ENCODE results near the gene CFAP141.

Gene CFAP141

GRCh38 chr1:154198756-154199562, 7.2 kb downstream of the CFAP141 start:
- Mint-ChIP-seq H3K4me1 (no peaks in the 10 kb centered on the region), H3K36me3 (ENCODE audit: insufficient read depth) (no peaks in the 10 kb centered on the region), H3K9me3 (no peaks in the 10 kb centered on the region), H3K27ac (ENCODE audit: low read depth) (no peak overlapping the region), H3K4me3 (no peak overlapping the region), H3K27me3 (peaks cover 16% of the 10 kb centered on the region)
- peak; percentile 54 for ATAC-seq (replicated peaks; ENCODE audit: extremely low read depth, poor library complexity, severe bottlenecking)
- DNase-seq (ENCODE audit: low spot score in 2 of 2): peak in 1 of 2 donors; percentile 19

DNA sequence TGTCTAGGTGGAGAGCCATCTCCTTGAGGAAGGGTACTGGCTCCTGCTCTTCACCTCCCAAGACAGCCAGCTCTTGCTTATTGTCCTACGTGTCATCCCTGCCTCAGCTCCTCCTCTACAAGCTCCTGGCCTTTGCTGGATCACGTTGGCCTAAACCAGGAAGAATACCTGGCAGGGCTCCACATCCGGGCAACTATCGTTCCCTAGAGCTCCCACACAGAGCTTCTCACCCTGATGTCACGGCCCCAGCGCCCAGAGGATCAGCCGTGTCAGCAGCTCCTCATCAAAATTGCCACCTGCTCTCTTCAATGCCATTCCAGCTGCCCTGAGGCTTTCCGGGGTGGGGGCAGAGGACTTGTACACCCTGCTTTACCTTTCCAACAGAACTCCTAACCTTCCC, 12.3 kb downstream of the CFAP141 start:
- DNase-seq (ENCODE audit: low spot score in 2 of 2) (no peak), ATAC-seq (replicated peaks; ENCODE audit: extremely low read depth, poor library complexity, severe bottlenecking) (no peak)
- Mint-ChIP-seq H3K27ac (ENCODE audit: low read depth) (no peak overlapping the region), H3K27me3 (peaks cover 44% of the 10 kb centered on the region), H3K36me3 (ENCODE audit: insufficient read depth) (no peaks in the 10 kb centered on the region), H3K4me1 (no peaks in the 10 kb centered on the region), H3K9me3 (no peaks in the 10 kb centered on the region), H3K4me3 (no peak overlapping the region)

DNA sequence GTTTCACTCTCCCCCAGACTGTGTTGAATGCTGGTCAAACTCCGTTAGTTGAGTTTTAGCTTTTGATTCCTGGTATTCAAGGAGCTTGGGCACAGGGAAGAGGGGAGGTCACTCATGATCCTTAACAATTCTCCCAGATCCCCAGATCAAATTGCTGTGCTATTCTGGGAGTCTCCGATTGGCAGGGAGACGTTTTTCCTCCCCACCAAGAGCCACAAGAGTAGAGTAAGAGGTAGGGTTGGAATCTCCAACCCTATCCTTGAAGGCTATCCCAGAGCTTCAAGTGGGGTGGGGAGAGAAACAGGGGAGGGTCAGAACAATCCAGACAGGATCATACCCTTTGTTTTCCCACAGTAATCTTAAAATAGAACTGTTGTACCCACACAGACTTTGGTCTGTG, 13.7 kb downstream of the CFAP141 start:
- ATAC-seq (replicated peaks; ENCODE audit: extremely low read depth, poor library complexity, severe bottlenecking): no peak
- DNase-seq (ENCODE audit: low spot score in 2 of 2): no peak
- H3K4me3 Mint-ChIP-seq: no peak overlapping the region
- H3K27me3 Mint-ChIP-seq: peaks cover 52% of the 10 kb centered on the region
- no peaks in the 10 kb centered on the region for H3K36me3 Mint-ChIP-seq (ENCODE audit: insufficient read depth)
- H3K27ac Mint-ChIP-seq (ENCODE audit: low read depth): no peak overlapping the region
- H3K4me1 Mint-ChIP-seq: no peaks in the 10 kb centered on the region
- H3K9me3 Mint-ChIP-seq: no peaks in the 10 kb centered on the region

DNA sequence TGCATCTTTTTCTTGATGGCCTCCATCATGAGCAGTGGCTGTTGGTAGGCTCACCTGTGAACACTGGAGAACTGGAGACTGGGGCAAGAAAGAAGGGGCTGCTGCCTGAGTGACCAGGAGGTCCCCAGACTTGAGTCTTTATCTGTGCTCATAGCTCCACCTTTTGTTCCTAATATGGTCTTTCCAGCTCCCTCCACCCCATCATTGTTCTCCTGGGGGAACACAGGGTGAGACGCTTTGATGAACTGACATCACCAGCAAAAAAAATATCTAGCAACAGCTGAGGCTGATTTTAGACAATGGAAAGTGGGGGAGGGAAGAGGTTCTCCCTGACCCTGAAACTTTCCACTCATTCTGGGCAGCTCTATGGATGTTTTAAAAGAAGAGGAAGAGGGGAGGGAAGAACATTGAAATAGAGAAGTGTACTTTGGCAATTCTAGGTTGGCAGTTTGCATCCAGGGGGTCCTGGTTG, 14.1 kb downstream of the CFAP141 start, which contains the start of gene TPM3:
TSS of gene TPM3 (minus strand) at position 111 of the 472 bp plus-strand sequence. CDS start at position 29, 82 bp downstream.
- no peaks in the 10 kb centered on the region for H3K4me1 Mint-ChIP-seq
- no peak within 1 kb of the TSS for H3K27ac Mint-ChIP-seq (ENCODE audit: low read depth)
- no peak for ATAC-seq (replicated peaks; ENCODE audit: extremely low read depth, poor library complexity, severe bottlenecking)
- H3K27me3 Mint-ChIP-seq: peaks cover 56% of the 10 kb centered on the region
- no peaks in the 10 kb centered on the region for H3K9me3 Mint-ChIP-seq
- H3K36me3 Mint-ChIP-seq (ENCODE audit: insufficient read depth): no peaks in the 10 kb centered on the region
- H3K4me3 Mint-ChIP-seq: no peak within 1 kb of the TSS
- DNase-seq (ENCODE audit: low spot score in 2 of 2): no peak

DNA sequence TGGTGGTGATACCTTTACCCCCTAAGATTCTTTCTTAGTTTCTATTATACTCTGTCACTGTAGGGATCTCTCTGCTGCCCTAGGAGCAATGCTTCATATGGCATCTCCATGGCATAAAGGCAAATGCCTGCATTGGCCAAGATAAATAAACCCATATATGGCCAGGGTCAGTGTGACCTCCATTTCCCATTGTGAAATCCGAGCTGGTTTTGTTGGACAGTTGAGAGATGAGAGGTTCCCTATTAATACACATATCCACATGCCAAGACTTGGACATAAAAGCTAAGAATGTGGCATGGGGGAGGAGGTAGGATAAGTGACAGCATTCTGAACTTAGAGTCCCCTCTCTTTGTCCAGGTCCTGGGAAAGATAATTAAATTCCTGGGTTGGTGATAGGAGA, 15.6 kb downstream of the CFAP141 start:
- H3K27ac Mint-ChIP-seq (ENCODE audit: low read depth): no peak overlapping the region
- H3K9me3 Mint-ChIP-seq: no peaks in the 10 kb centered on the region
- H3K4me3 Mint-ChIP-seq: no peak overlapping the region
- ATAC-seq (replicated peaks; ENCODE audit: extremely low read depth, poor library complexity, severe bottlenecking): no peak
- H3K36me3 Mint-ChIP-seq (ENCODE audit: insufficient read depth): no peaks in the 10 kb centered on the region
- H3K4me1 Mint-ChIP-seq: no peaks in the 10 kb centered on the region
- H3K27me3 Mint-ChIP-seq: peaks cover 55% of the 10 kb centered on the region
- no peak for DNase-seq (ENCODE audit: low spot score in 2 of 2)

- Mint-ChIP-seq H3K27me3 (peaks cover 20% of the 10 kb centered on the region), H3K27ac (ENCODE audit: low read depth) (no peak overlapping the region), H3K36me3 (ENCODE audit: insufficient read depth) (peaks cover 15% of the 10 kb centered on the region), H3K4me1 (peaks cover 13% of the 10 kb centered on the region), H3K4me3 (no peak overlapping the region), H3K9me3 (no peaks in the 10 kb centered on the region)
- DNase-seq (ENCODE audit: low spot score in 2 of 2) (no peak), ATAC-seq (replicated peaks; ENCODE audit: extremely low read depth, poor library complexity, severe bottlenecking) (no peak)
Observed at GRCh38 chr1:154186852-154187501, 19.2 kb downstream of the CFAP141 start.

DNA sequence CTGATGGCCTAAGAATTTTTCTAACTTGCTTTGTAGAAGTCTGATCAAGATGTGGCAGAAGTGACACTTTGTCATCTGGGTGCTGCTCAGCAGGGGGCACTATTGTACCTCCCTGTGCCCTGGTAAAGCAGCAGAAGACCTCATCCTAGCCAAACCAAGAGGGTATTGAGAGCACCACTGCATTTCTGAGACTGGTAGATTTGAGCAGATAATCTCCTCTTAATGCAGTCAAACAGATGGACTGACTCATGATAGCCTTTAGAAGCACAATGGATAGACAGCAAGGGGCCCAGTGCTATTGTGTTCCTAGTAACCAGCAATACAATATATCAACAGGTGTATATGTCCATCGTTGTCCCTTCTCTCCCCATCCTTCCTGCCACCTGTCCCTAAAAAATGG, 20.0 kb downstream of the CFAP141 start:
- peaks cover 22% of the 10 kb centered on the region for H3K36me3 Mint-ChIP-seq (ENCODE audit: insufficient read depth)
- no peaks in the 10 kb centered on the region for H3K9me3 Mint-ChIP-seq
- peaks cover 21% of the 10 kb centered on the region for H3K4me1 Mint-ChIP-seq
- ATAC-seq (replicated peaks; ENCODE audit: extremely low read depth, poor library complexity, severe bottlenecking): no peak
- no peak overlapping the region for H3K27ac Mint-ChIP-seq (ENCODE audit: low read depth)
- H3K27me3 Mint-ChIP-seq: peaks cover 12% of the 10 kb centered on the region
- H3K4me3 Mint-ChIP-seq: no peak overlapping the region
- peak; percentile 33 to 41 for DNase-seq (ENCODE audit: low spot score in 2 of 2)

DNA sequence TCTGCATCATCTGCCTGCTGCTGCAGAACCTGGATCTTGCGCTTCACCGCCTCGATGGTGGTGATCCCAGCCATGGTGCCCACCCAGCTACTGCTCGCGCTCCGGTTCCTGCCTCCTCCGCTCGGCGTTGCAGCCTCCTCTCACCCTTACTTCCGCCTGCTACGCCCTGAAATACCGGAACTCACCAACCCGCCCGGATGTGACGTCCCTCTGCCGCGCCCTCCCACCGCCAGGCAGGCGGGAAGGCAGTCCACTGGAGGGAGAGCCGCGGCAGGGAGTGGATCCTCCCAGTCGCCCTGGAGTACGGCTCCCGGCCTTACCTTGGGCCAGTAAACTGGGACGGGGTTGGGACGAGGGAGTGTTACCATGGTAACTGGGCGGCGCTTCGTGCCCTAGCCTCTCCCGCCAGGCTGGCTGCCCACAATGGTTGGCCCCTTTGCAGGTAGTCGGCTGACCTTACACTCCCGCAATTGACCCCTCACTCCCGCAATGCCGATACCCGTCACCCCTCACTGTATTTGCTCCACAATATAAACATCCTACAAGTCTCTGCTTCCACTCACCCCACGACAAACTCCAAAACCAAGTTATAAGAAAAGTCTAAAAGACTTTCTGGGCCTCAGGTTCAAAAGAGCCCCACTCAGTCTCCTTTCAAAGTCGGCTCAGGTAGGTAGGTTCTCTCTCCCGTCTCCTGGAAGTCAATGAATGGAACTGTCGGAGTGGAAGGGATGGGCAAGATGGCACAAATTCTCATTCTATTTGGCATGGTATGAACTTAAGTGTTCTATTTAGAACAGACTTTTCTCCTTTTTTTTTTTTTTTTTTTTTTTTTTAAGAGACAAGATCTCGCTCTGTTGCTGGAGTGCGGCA, 22.9 kb downstream of the CFAP141 start:
- H3K27ac Mint-ChIP-seq (ENCODE audit: low read depth): peak overlapping the region; percentile 95
- H3K4me3 Mint-ChIP-seq: peak overlapping the region; percentile 96
- peak; percentile 90 for ATAC-seq (replicated peaks; ENCODE audit: extremely low read depth, poor library complexity, severe bottlenecking)
- no peaks in the 10 kb centered on the region for H3K9me3 Mint-ChIP-seq
- DNase-seq (ENCODE audit: low spot score in 2 of 2): peak; percentile 89 to 90
- H3K27me3 Mint-ChIP-seq: peaks cover 12% of the 10 kb centered on the region
- peaks cover 33% of the 10 kb centered on the region for H3K36me3 Mint-ChIP-seq (ENCODE audit: insufficient read depth)
- H3K4me1 Mint-ChIP-seq: peaks cover 48% of the 10 kb centered on the region

- Mint-ChIP-seq H3K4me3 (peak overlapping the region; percentile 96), H3K27ac (ENCODE audit: low read depth) (peak overlapping the region; percentile 95), H3K27me3 (peaks cover 4% of the 10 kb centered on the region), H3K4me1 (peaks cover 56% of the 10 kb centered on the region), H3K9me3 (no peaks in the 10 kb centered on the region), H3K36me3 (ENCODE audit: insufficient read depth) (peaks cover 33% of the 10 kb centered on the region)
- DNase-seq (ENCODE audit: low spot score in 2 of 2) (peak; percentile 22 to 41), ATAC-seq (replicated peaks; ENCODE audit: extremely low read depth, poor library complexity, severe bottlenecking) (peak; percentile 55)
Observed at GRCh38 chr1:154182344-154183045, 23.6 kb downstream of the CFAP141 start.

- Mint-ChIP-seq H3K36me3 (ENCODE audit: insufficient read depth) (peaks cover 38% of the 10 kb centered on the region), H3K4me1 (peaks cover 62% of the 10 kb centered on the region), H3K27me3 (no peaks in the 10 kb centered on the region), H3K9me3 (no peaks in the 10 kb centered on the region), H3K27ac (ENCODE audit: low read depth) (peak overlapping the region; percentile 95), H3K4me3 (peak overlapping the region; percentile 96)
- DNase-seq (ENCODE audit: low spot score in 2 of 2) (no peak), ATAC-seq (replicated peaks; ENCODE audit: extremely low read depth, poor library complexity, severe bottlenecking) (no peak)
Observed at GRCh38 chr1:154181944-154182343, 24.2 kb downstream of the CFAP141 start.

DNA sequence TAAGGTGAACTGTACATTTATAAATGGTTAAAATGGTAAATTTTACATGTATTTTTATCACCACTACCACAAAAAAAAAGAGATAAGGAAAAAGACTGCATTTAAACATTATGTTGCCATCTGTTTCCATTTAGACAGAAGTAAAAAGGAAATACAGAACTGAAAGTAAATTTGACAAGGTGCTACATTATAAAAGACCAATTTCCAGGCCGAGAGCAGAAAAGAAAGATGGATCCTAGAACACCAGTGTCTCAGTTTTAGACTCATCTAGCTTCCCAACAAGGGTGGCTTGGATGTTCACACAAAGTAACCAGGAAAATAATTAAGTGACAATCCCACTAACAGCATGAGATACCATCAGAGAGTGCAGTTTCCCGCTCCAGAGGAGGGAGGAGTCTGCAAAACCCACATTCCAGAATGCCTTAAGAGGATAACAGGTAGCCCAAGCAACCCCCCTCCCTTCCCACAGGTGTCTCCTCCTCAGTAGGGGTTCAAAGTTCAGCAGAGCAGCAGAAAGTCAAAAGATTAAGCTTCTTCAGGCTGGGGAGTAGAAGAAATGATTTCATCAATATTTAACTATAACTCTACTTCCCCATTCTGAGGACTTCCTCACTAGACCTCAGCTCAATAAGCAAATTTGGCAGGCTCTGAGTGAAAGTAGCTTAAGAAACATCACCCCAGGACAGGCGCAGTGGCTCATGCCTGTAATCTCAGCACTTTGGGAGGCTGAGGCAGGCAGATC, 26.0 kb downstream of the CFAP141 start:
- Mint-ChIP-seq H3K27ac (ENCODE audit: low read depth) (peak overlapping the region; percentile 95), H3K9me3 (no peaks in the 10 kb centered on the region), H3K4me1 (peaks cover 77% of the 10 kb centered on the region), H3K36me3 (ENCODE audit: insufficient read depth) (peaks cover 51% of the 10 kb centered on the region), H3K27me3 (no peaks in the 10 kb centered on the region), H3K4me3 (peak overlapping the region; percentile 96)
- DNase-seq (ENCODE audit: low spot score in 2 of 2): no peak
- ATAC-seq (replicated peaks; ENCODE audit: extremely low read depth, poor library complexity, severe bottlenecking): no peak

Measured in central memory CD8-positive, alpha-beta T cell (primary cell).